NCI-H1417 treated with DMSO at 0.1 percent for 48 hours (cell line): Measurements from ENCODE around the gene MRFAP1.
"Not testable (repeated sequence)": the region's sequence is repeated elsewhere in the genome, so short reads cannot be mapped to it uniquely, and the experiment has no call there.

ENCODE experiments used
- DNase-seq: peaks from one replicate; lab custom pipeline; 2025; lab: John Stamatoyannopoulos, UW

The MRFAP1 gene

GRCh38 chr4:6668391-6668790 lies 27.9 kb downstream of the MRFAP1 start:
- DNase-seq = no peak

DNA sequence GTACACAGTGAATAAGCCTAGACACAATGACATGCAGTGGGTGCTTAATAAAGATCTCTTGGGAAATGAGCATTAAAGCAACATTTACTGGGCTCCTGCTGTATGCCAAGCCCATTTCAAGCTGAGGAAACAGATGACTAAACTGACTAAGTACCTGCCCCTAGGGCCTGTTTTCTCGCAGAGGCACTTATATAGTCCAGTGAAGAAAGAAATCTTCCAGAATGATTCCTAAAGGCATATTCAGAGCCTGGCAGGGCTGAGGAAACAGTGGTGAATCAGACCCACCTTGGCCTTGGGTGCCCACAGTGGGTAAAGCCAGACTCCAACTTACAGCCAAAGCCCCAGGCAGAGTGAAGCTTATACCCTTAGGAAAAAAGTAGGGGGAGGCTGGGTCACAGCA lies 31.2 kb downstream of the MRFAP1 start:
- DNase-seq = no peak

DNA sequence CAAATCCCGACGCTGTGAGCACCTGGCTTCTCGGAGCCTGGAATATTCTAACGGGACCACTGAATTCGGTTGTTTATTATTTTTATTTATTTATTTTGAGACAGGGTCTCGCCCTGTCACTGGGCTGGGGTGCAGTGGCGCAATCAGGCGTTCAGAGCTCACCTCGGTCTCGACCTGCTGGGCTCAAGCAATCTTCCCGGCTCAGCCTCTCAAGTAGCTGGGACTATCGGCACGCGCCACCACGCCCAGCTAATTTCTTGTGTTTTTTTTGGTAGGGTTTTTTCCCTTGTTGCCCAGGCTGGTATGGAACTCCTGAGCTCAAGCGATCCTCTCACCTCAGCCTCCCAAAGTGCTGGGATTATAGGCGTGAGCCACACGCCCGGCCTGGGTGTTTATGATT lies 31.6 kb downstream of the MRFAP1 start:
- no peak for DNase-seq

- not testable (repeated sequence) for DNase-seq
Measured at GRCh38 chr4:6672541-6673190, 32.2 kb downstream of the MRFAP1 start.

DNA sequence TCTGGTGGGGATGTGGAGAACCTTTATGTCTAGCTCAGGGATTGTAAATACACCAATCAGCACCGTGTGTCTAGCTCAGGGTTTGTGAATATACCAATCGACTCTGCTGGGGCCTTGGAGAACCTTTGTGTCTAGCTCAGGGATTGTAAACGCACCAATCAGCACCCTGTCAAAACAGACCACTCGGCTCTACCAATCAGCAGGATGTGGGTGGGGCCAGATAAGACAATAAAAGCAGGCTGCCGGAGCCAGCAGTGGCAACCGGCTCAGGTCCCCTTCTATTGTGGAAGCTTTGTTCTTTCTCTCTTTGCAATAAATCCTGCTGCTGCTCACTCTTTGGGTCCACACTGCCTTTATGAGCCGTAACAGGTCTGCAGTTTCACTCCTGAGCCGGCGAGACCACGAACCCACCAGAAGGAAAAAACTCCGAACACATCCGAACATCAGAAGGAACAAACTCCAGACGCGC lies 32.7 kb downstream of the MRFAP1 start:
- not testable (repeated sequence) for DNase-seq

DNA sequence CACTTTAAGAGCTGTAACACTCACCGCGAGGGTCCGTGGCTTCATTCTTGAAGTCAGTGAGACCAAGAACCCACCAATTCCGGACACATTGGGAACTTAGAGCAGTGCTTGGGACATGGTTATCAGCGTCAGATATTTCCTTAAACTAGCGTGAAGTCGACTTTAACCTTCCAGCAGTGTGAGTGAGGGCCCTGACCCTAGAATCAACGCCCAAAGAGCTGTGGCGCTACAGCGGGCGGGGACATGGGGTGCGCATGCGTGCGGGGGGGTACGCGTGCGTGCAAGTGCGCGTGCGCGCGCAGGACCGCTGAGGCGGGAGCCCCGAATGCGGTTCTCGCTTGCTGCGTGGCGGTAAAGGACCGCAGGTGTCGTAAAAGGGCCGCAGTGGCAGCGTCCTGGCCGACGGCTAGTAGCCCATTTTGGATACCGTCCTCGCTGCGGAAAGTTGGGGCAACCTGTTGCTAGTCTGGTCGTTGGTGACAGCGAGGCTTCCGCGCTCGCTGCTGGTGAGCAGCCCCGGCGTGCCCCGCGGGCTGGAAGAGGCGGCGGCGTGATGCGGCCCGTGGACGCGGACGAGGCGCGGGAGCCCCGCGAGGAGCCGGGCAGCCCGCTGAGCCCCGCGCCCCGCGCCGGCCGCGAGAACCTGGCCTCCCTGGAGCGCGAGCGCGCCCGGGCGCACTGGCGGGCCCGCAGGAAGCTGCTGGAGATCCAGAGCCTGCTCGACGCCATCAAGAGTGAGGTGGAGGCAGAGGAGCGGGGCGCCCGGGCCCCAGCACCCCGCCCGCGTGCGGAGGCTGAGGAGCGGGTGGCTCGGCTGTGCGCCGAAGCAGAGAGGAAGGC lies 33.4 kb downstream of the MRFAP1 start:
- DNase-seq = peak; percentile 55

GRCh38 chr4:6674500-6675149 lies 34.1 kb downstream of the MRFAP1 start:
- no peak for DNase-seq

DNA sequence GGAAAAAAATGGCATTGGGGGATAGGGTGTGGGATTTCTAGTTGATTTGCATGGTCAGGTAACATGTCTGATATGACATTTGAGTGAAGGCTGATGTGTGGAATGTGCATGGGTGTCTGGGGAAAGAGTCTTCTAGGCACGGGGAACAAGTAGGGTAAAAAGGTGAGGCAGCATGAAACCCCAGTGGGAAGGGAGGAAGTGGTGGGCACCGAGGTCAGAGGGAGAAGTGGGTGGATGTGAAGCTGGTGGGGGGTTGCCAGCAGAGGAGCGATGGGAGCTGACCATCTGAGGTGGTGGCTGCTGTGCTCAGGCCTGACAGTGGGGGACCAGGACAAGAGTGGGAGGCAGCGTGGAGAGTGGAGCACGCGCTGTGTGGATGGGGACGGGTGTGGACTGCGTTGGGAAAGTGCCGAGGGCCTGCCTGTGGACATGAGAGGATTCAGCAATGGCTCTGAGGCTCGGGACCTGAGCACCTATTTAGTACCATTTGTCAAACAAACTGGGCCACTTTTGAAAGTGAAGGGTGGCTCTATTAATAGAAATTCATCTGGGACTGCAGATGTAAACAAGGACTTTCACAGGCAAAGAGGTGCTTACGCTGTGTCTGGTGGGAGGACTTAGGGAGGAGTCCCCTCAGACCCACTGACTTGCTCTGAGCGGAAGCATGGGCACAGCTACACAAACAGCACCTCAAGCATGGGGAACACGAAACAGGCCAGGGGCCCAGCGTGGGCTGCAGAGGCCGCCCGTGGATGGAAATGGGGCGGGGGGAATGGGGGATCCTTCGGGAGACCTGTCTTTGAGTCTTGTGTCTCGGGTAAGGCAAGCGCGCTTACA lies 36.5 kb downstream of the MRFAP1 start:
- DNase-seq = no peak

DNA sequence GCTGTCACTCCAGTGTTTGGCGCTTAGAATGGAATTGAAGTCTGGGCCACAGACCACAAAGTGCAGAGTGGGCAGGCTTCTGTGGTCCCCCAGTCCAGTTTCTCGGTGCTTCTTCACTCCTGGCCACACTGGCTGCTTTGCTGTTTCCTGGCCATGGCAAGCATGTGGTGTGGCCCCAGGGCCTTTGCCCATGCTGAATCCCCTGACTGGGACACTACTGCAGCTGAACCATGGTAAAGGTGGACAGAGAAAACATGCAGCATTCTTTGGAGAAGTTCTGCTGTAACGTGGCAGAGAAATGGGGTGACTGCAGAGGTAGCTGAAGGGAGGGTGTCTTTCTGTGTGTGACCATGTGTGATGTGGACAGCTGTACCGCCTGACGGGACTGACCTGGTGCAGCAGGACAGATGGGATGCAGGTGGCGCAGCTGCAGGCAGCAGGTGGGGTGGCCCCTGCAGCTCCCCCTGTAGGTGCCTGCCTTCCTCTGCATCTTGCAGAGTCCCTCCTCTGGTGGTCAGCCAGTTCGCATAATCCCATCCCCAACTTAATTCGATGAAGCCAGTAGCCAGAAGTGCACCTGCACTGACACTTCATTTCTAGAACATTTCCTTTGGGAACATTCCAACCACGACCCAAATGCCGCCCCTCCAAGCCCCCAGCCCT lies 40.0 kb downstream of the MRFAP1 start:
- no peak for DNase-seq

GRCh38 chr4:6681191-6681590 lies 40.7 kb downstream of the MRFAP1 start:
- no peak for DNase-seq

DNA sequence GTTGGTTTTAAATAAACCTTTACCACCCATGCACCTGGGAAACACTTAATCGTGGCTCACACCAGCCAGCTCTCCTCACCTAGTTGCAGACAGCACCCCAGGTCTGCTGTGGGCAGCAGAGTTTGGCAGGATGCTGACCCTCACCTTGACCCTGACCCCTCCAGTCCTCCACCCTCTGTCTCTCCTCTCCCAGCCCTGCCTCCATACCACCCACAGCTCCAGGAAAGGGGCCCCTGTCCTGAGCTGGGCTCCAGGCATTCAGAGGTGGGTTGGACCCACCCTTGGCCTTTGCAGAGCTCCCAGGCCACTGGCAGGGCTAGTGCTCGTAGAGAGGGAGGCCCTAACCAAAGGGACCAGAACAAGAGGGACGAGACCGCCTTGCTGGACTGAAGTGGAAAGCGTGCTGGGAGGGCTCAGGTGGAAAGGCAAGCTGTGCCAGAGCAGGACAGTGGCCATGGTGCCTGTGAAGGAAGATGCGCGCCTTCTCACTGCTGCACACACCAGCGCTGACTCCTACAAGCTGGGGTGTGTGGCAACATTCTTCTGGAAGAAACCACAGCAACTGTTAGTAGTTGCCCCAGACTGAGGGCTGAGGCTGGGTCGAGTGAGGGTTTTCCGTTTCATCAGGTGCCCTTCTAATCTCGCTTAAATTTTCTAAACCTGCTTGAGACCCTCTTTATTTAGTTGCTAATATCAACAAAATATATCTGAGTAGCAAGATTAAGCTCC lies 42.5 kb downstream of the MRFAP1 start:
- no peak for DNase-seq

DNA sequence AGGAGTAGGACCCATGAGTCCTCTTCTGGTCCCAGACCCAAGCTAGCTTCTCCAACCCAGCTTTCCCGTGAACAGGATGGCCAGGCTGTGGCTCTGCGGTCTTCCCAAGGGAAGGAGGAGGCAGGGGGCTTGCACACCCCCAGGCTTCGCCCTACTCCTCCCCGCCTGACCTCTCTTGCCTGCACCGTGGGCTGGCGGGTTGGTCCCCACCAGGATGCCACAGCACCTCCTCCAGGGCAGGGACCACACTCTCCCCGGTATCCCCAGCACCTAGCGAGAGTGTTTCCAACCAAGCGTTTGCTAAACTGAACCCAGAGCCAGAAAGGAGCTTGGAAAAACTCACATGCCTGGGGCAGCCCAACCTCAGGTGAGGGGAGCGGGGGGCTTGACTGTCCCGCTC lies 44.2 kb downstream of the MRFAP1 start:
- DNase-seq = no peak

DNA sequence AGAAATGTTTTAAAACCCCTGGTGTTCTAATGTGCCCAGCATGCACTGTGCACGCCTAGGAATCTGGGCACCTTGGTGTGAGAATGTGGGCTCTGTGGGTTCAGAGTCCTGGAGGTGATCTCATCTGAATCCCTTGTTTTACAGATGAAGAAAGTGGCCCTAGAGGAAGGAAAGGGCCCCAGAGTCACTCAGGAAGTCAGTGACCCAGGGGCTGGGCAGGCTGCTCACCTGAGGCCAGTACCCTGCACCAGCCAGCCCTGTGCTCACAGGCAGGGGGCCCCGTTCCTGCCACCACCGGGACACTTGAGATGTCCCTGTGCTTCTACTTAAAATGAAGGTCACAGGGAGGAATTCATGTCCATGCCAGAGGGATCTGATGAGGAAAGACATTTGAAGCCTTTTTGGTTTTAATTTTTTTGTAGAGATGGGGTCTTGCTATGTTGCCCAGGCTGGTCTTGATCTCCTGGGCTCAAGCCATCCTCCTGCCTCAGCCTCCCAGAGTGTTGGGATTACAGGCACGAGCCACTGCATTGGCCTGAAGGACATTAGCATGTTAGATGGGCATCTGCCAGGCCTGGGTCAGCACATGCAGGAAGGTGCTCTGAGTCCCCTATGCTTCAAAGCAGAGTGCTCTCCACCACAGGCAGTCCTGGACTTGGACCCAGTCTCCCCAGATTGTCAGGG lies 45.8 kb downstream of the MRFAP1 start:
- DNase-seq = no peak

- DNase-seq = no peak
Measured at GRCh38 chr4:6687947-6688878, 47.7 kb downstream of the MRFAP1 start.

GRCh38 chr4:6688879-6689505 lies 48.5 kb downstream of the MRFAP1 start:
- DNase-seq = no peak

GRCh38 chr4:6689506-6689960 lies 49.0 kb downstream of the MRFAP1 start:
- no peak for DNase-seq
